ENCODE results near the gene S100A9.

Gene S100A9

GRCh38 chr1:153361480-153362109 is 3.9 kb downstream of the S100A9 start:
- no peak for DNase-seq

GRCh38 chr1:153362187-153362775 is 4.6 kb downstream of the S100A9 start:
- DNase-seq, result no peak

GRCh38 chr1:153363641-153364040 is 6.0 kb downstream of the S100A9 start:
- no peak for DNase-seq

GRCh38 chr1:153364156-153364555 is 6.5 kb downstream of the S100A9 start:
- no peak for DNase-seq

GRCh38 chr1:153364766-153365666 is 7.4 kb downstream of the S100A9 start:
- DNase-seq, result no peak

- no peak for DNase-seq
Observed at GRCh38 chr1:153365696-153366095, 8.0 kb downstream of the S100A9 start.

- no peak for DNase-seq
Observed at GRCh38 chr1:153366261-153366660, 8.6 kb downstream of the S100A9 start.

GRCh38 chr1:153367090-153367489 is 9.4 kb downstream of the S100A9 start:
- DNase-seq, result no peak

- peak; percentile 52 for DNase-seq
Observed at GRCh38 chr1:153368495-153368894, 10.8 kb downstream of the S100A9 start.

GRCh38 chr1:153370146-153370545 is 12.5 kb downstream of the S100A9 start:
- no peak for DNase-seq

GRCh38 chr1:153371231-153371630 is 13.6 kb downstream of the S100A9 start:
- DNase-seq, result no peak

GRCh38 chr1:153372571-153372970 is 14.9 kb downstream of the S100A9 start:
- DNase-seq, result no peak

GRCh38 chr1:153374071-153374470 is 16.4 kb downstream of the S100A9 start:
- DNase-seq, result no peak

GRCh38 chr1:153375511-153375910 is 17.9 kb downstream of the S100A9 start, which contains the start of gene S100A12:
TSS of gene S100A12 (minus strand) at chr1:153375621. CDS start at chr1:153374592, 1,029 bp downstream.
- DNase-seq, result peak; percentile 78

- DNase-seq, result no peak
Observed at GRCh38 chr1:153379591-153379990, 21.9 kb downstream of the S100A9 start.

- DNase-seq, result no peak
Observed at GRCh38 chr1:153380711-153381110, 23.1 kb downstream of the S100A9 start.

GRCh38 chr1:153384958-153385580 is 27.4 kb downstream of the S100A9 start:
- DNase-seq, result no peak

GRCh38 chr1:153386500-153386901 is 28.8 kb downstream of the S100A9 start:
- DNase-seq, result peak; percentile 77

- DNase-seq, result no peak
Observed at GRCh38 chr1:153387001-153387400, 29.3 kb downstream of the S100A9 start.

- DNase-seq, result no peak
Observed at GRCh38 chr1:153387785-153388184, 30.1 kb downstream of the S100A9 start.

- peak; percentile 7 for DNase-seq
Observed at GRCh38 chr1:153389401-153389800, 31.7 kb downstream of the S100A9 start.

- DNase-seq, result peak; percentile 67
Observed at GRCh38 chr1:153389973-153390879, 32.6 kb downstream of the S100A9 start.
